Left lung (tissue), 10 donors: ENCODE results near the gene CFAP221. TPM values are rescaled to one million over a fixed set of nuclear protein-coding genes. Genes with fewer than 3 reads are reported as not detected.
"Not testable (repeated sequence)": the region's sequence is repeated elsewhere in the genome, so short reads cannot be mapped to it uniquely, and the experiment has no call there.

Experiments used
- ATAC-seq: fragments of 200-7000 bp; cut with Tn5 transposase; one replicate; pipeline ENCODE4 v1.9.1; 2020; ENCODE audit warnings: moderate library complexity
- DNase-seq, 4 donors: peaks; one replicate each; pipeline ENCODE4 v3.0.0-alpha.2; 2013 to 2020
- H3K27ac ChIP-seq, 2 donors: fragments of 200-600 bp; sonication (generic) in 1 of 2; one replicate each; pipeline versions ENCODE4 v1.5.0 to v1.8.0; 2020 to 2021
- H3K27me3 ChIP-seq, 2 donors: fragments of 200-600 bp; sonication (generic) in 1 of 2; one replicate each; pipeline versions ENCODE4 v1.5.0 to v1.8.0; 2020 to 2021
- H3K36me3 ChIP-seq, 2 donors: fragments of 200-600 bp; sonication (generic) in 1 of 2; one replicate each; pipeline versions ENCODE4 v1.5.0 to v1.8.0; 2020 to 2021
- H3K4me1 ChIP-seq, 2 donors: fragments of 200-600 bp; one replicate each; pipeline ENCODE4 v1.8.0; 2021
- H3K4me3 ChIP-seq, 2 donors: fragments of 200-600 bp; sonication (generic) in 1 of 2; one replicate each; pipeline versions ENCODE4 v1.5.0 to v1.8.0; 2020 to 2021; ENCODE audit warnings: mild to moderate bottlenecking in 1 of 2
- H3K9me3 ChIP-seq, 2 donors: fragments of 200-600 bp; sonication (generic) in 1 of 2; one replicate each; pipeline versions ENCODE4 v1.5.0 to v1.8.0; 2020 to 2021
- intact Hi-C, 2 donors: fragments of 100-400 bp; cut with DNase I; formaldehyde crosslinking; loops; one replicate each; pipeline versions ENCODE4 v1.11.2 to v1.14.2; 2022
- polyA plus RNA-seq, 6 donors: library from polyadenylated mRNA; unstranded; fragments of 120-200 nt; gene quantifications; one replicate each; pipeline ENCODE4 v1.2.1, GENCODE V29; 2013; ENCODE audit not compliant: insufficient read length in 6 of 6
- total RNA-seq, 2 donors: library from RNA; stranded (reverse); fragmentation: NEBNext Ultra II Directional; extraction: Animal tissue kit (Norgen Biotek cat#: 25700); gene quantifications; one replicate each; pipeline ENCODE4 v1.2.1, GENCODE V29; 2021
- TF ChIP-seq, protein P1 (sequence below), 2 donors: fragments of 200-600 bp; sonication (generic) in 1 of 2; IDR thresholded peaks; one replicate each; pipeline versions ENCODE4 v1.5.0 to v1.8.0; 2021; ENCODE audit warnings: antibody characterized with exemption in 2 of 2
- donor health status: DM: no; HTN: yes; CAD: no.
- donor health status: DM: no; HTN: no; CAD: no.

CFAP221 gene
- total and polyA plus RNA-seq, 8 donors, result 10.6 to 20.8 (median 16.7) TPM

DNA sequence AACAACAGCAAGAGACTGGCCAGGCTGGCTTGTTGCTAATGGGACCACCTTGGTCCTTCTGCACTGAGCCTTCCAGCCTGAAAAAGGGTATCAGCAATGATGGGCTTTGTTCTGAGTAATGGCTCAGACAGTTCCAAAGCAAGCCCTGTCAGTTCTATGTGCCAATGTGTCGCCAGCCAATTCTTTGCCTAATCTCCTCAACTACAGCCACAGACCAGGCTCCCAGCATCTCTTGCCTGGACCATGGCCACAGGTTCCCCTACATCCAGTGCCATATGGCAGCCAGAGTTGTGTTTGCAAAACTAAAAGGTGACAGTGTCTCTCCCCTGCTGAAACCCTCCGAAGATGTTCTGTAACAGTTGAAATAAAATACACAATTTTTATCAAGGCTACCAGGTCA, 73.2 kb downstream of the CFAP221 start:
- no peak for ATAC-seq
- H3K27ac ChIP-seq, result no peak overlapping the region

DNA sequence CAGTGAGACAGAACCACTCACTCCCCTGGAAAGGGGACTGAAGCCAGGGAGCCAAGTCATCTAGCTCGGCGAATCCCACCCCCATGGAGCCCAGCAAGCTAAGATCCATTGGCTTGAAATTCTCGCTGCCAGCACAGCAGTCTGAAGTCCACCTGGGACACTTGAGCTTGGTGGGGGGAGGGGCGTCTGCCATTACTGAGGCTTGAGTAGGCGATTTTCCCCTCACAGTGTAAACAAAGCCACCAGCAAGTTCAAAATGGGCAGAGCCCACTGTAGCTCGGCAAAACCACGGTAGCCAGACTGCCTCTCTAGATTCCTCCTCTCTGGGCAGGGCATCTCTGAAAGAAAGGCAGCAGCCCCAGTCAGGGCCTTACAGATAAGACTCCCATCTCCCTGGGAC, 74.5 kb downstream of the CFAP221 start:
- H3K4me1 ChIP-seq, H3K27ac ChIP-seq, intact Hi-C loops, H3K36me3 ChIP-seq, H3K4me3 ChIP-seq, DNase-seq, H3K27me3 ChIP-seq, ATAC-seq: not testable (repeated sequence)
- H3K9me3 ChIP-seq, result peaks cover 0 to 18% of the 10 kb centered on the region in 2 donors

More for the DNA sequence above, 73.2 kb downstream of the CFAP221 start:
- peaks cover 0 to 24% of the 10 kb centered on the region in 2 donors for H3K9me3 ChIP-seq
- H3K4me3 ChIP-seq, result no peak overlapping the region
- H3K4me1 ChIP-seq, result no peaks in the 10 kb centered on the region
- H3K27me3 ChIP-seq, result no peaks in the 10 kb centered on the region
- DNase-seq, result no peak
- TF ChIP-seq, protein P1, sequence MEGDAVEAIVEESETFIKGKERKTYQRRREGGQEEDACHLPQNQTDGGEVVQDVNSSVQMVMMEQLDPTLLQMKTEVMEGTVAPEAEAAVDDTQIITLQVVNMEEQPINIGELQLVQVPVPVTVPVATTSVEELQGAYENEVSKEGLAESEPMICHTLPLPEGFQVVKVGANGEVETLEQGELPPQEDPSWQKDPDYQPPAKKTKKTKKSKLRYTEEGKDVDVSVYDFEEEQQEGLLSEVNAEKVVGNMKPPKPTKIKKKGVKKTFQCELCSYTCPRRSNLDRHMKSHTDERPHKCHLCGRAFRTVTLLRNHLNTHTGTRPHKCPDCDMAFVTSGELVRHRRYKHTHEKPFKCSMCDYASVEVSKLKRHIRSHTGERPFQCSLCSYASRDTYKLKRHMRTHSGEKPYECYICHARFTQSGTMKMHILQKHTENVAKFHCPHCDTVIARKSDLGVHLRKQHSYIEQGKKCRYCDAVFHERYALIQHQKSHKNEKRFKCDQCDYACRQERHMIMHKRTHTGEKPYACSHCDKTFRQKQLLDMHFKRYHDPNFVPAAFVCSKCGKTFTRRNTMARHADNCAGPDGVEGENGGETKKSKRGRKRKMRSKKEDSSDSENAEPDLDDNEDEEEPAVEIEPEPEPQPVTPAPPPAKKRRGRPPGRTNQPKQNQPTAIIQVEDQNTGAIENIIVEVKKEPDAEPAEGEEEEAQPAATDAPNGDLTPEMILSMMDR (IDR thresholded peaks at IDR 0.05), result no peak
- no peaks in the 10 kb centered on the region for H3K36me3 ChIP-seq
- intact Hi-C loops, result no loop called here

GRCh38 chr2:119625226-119625625, 81.0 kb downstream of the CFAP221 start:
- intact Hi-C loops, result no loop called here
- DNase-seq, result no peak
- H3K27me3 ChIP-seq, result no peaks in the 10 kb centered on the region
- H3K27ac ChIP-seq, result no peak overlapping the region
- no peak overlapping the region for H3K4me3 ChIP-seq
- peaks cover 0 to 3% of the 10 kb centered on the region in 2 donors for H3K9me3 ChIP-seq
- TF ChIP-seq, protein P1 (IDR thresholded peaks at IDR 0.05), result no peak
- no peaks in the 10 kb centered on the region for H3K36me3 ChIP-seq
- H3K4me1 ChIP-seq, result no peaks in the 10 kb centered on the region
- ATAC-seq, result no peak

GRCh38 chr2:119629323-119629825, 85.1 kb downstream of the CFAP221 start:
- no peak for DNase-seq
- Histone ChIP-seq H3K4me1 (no peaks in the 10 kb centered on the region), H3K27me3 (no peaks in the 10 kb centered on the region), H3K27ac (no peak overlapping the region), H3K4me3 (no peak overlapping the region), H3K36me3 (no peaks in the 10 kb centered on the region), H3K9me3 (no peaks in the 10 kb centered on the region)
- intact Hi-C loops, result no loop called here
- ATAC-seq, result no peak
- TF ChIP-seq, protein P1 (IDR thresholded peaks at IDR 0.05), result no peak

GRCh38 chr2:119630121-119630520, 85.9 kb downstream of the CFAP221 start:
- H3K36me3 ChIP-seq, result no peaks in the 10 kb centered on the region
- H3K27ac ChIP-seq, result no peak overlapping the region
- no peak overlapping the region for H3K4me3 ChIP-seq
- H3K27me3 ChIP-seq, result no peaks in the 10 kb centered on the region
- H3K9me3 ChIP-seq, result no peaks in the 10 kb centered on the region
- intact Hi-C loops, result no loop called here
- no peaks in the 10 kb centered on the region for H3K4me1 ChIP-seq
- ATAC-seq (no peak), DNase-seq (no peak)
- TF ChIP-seq, protein P1 (IDR thresholded peaks at IDR 0.05), result no peak

- H3K4me1 ChIP-seq, result peaks cover 3 to 8% of the 10 kb centered on the region in 2 donors
- no peaks in the 10 kb centered on the region for H3K9me3 ChIP-seq
- ATAC-seq (no peak), DNase-seq (no peak)
- no peaks in the 10 kb centered on the region for H3K36me3 ChIP-seq
- no peak overlapping the region for H3K4me3 ChIP-seq
- intact Hi-C loops, result no loop called here
- no peak overlapping the region for H3K27ac ChIP-seq
- no peaks in the 10 kb centered on the region for H3K27me3 ChIP-seq
- TF ChIP-seq, protein P1 (IDR thresholded peaks at IDR 0.05), result no peak
These were observed 93.1 kb downstream of the CFAP221 start for GRCh38 chr2:119637371-119637770.
